K562 (cell line): Measurements from ENCODE around the gene HLA-DOB. TPM values are rescaled to one million over a fixed set of nuclear protein-coding genes. Genes with fewer than 3 reads are reported as not detected.

Experiments
- ARID2 ChIP-seq: fragments of 450-650 bp; IDR thresholded peaks from 2 replicates; pipeline ENCODE4 v1.6.1; 2017; ENCODE audit warnings: antibody characterized with exemption, mild to moderate bottlenecking
- CREM ChIP-seq: IDR thresholded peaks from 2 replicates; pipeline ENCODE4 v1.6.1; 2014; ENCODE audit warnings: antibody characterized with exemption, low read depth
- DDX20 ChIP-seq: fragments of 450-650 bp; IDR thresholded peaks from 2 replicates; pipeline ENCODE4 v1.6.1; 2016; ENCODE audit warnings: missing genetic modification characterization, low read depth, mild to moderate bottlenecking, missing compliant biosample characterization, moderate library complexity
- FOXA3 ChIP-seq, 2 experiments: fragments of 450-650 bp in 1 of 2; sonication (generic) in 1 of 2; formaldehyde crosslinking; IDR thresholded peaks in 1 of 2; conservative IDR thresholded peaks in 1 of 2; 2 replicates each; pipeline versions ENCODE4 v1.4.0 to v1.8.0; 2020 to 2022; ENCODE audit warnings: mild to moderate bottlenecking in 2 of 2, missing genetic modification reagents in 1 of 2
- FUS ChIP-seq: fragments of 200-400 bp; formaldehyde crosslinking; optimal IDR thresholded peaks from 2 replicates; pipeline ENCODE3; 2017; ENCODE audit warnings: low read depth, low read length
- HCFC1 ChIP-seq: IDR thresholded peaks from 2 replicates; pipeline ENCODE4 v1.6.1; 2012; ENCODE audit warnings: low read depth, low read length, improper control_type of control experiment
- MTA2 ChIP-seq: fragments of 450-650 bp; IDR thresholded peaks from 2 replicates; pipeline ENCODE4 v1.6.1; 2016; ENCODE audit warnings: low read depth
- NR0B1 ChIP-seq: fragments of 450-650 bp; IDR thresholded peaks from one replicate; pipeline ENCODE4 v1.6.1; 2018; ENCODE audit warnings: mild to moderate bottlenecking, moderate library complexity; ENCODE audit not compliant: partially characterized antibody
- NUFIP1 ChIP-seq: fragments of 450-650 bp; IDR thresholded peaks from 2 replicates; pipeline ENCODE4 v1.6.1; 2018; ENCODE audit not compliant: partially characterized antibody
- PKNOX1 ChIP-seq: fragments of 450-650 bp; IDR thresholded peaks from 2 replicates; pipeline ENCODE4 v1.6.1; 2016
- PRMT5 ChIP-seq: sonication (generic); formaldehyde crosslinking; IDR thresholded peaks from 2 replicates; pipeline ENCODE4 v1.5.0; 2020; ENCODE audit warnings: missing genetic modification reagents
- PTTG1 ChIP-seq: fragments of 450-650 bp; IDR thresholded peaks from 2 replicates; pipeline ENCODE4 v1.6.1; 2016; ENCODE audit warnings: low read depth, mild to moderate bottlenecking, missing genetic modification characterization, missing compliant biosample characterization
- PYGO2 ChIP-seq: fragments of 450-650 bp; IDR thresholded peaks from 2 replicates; pipeline ENCODE4 v1.6.1; 2016; ENCODE audit warnings: mild to moderate bottlenecking, missing genetic modification characterization, moderate library complexity, missing compliant biosample characterization
- SP2 ChIP-seq: IDR thresholded peaks from 2 replicates; pipeline ENCODE4 v1.6.1; 2011; ENCODE audit warnings: mild to moderate bottlenecking, low read depth, low read length, moderate library complexity; ENCODE audit not compliant: poor library complexity, severe bottlenecking; ENCODE audit errors: extremely low read depth
- TAF1 ChIP-seq: IDR thresholded peaks from 2 replicates; pipeline ENCODE4 v1.6.1; 2011; ENCODE audit warnings: mild to moderate bottlenecking, low read length, moderate library complexity; ENCODE audit not compliant: insufficient read depth, control insufficient read depth, severe bottlenecking; ENCODE audit errors: extremely low read depth
- TAF7 ChIP-seq: fragments of 450-650 bp; IDR thresholded peaks from 2 replicates; pipeline ENCODE4 v1.6.1; 2016; ENCODE audit warnings: missing genetic modification characterization, missing compliant biosample characterization
- TBL1XR1 ChIP-seq, 2 experiments: IDR thresholded peaks; 2 replicates each; pipeline ENCODE4 v1.6.1; 2012; ENCODE audit warnings: improper control_type of control experiment in 2 of 2, low read length in 2 of 2, mild to moderate bottlenecking in 1 of 2
- WHSC1 ChIP-seq: IDR thresholded peaks from one replicate; pipeline ENCODE4 v1.6.1; 2012; ENCODE audit warnings: low read length, control low read depth, inconsistent platforms
- ZEB2 ChIP-seq: fragments of 450-650 bp; IDR thresholded peaks from 2 replicates; pipeline ENCODE4 v1.6.1; 2016
- ZKSCAN8 ChIP-seq: fragments of 200-800 bp; sonication (Bioruptor generic); IDR thresholded peaks from 2 replicates; pipeline ENCODE4 v1.6.1; 2016; ENCODE audit warnings: missing genetic modification characterization, missing compliant biosample characterization
- ZNF354B ChIP-seq: fragments of 250-450 bp; sonication (Bioruptor Pico); IDR thresholded peaks from 2 replicates; pipeline ENCODE4 v1.4.0; 2020
- ZNF551 ChIP-seq: fragments of 250-450 bp; sonication (Bioruptor Pico); IDR thresholded peaks from 2 replicates; pipeline ENCODE4 v1.5.0; 2021; ENCODE audit warnings: mild to moderate bottlenecking, moderate library complexity
- ZNF592 ChIP-seq: fragments of 450-650 bp; IDR thresholded peaks from 2 replicates; pipeline ENCODE4 v1.6.1; 2017; ENCODE audit warnings: antibody characterized with exemption, mild to moderate bottlenecking
- ZNF785 ChIP-seq: fragments of 250-450 bp; sonication (Bioruptor Pico); IDR thresholded peaks from 2 replicates; pipeline ENCODE4 v1.4.0; 2020; ENCODE audit warnings: mild to moderate bottlenecking
- polyA plus RNA-seq, 8 experiments: library from polyadenylated mRNA; depleted of rRNA in 4 of 8; stranded (reverse) in 5 of 8; unstranded in 3 of 8; fragments of >200 nt; fragmentation: Nextera tagmentation in 2 of 8; fragmentation: Illumina TruSeq in 1 of 8; extraction: Ambion mirVana in 2 of 8; extraction: Trizol in 1 of 8; gene quantifications; 2 replicates each; pipeline versions ENCODE4 v1.2.1 to v1.2.3, GENCODE V29; 2011 to 2014; ENCODE audit warnings: inconsistent platforms in 1 of 8, missing spikeins in 1 of 8
- total RNA-seq, 7 experiments: library from RNA; depleted of rRNA in 6 of 7; stranded (reverse); fragments of >200 nt in 6 of 7; fragmentation: Illumina TruSeq in 2 of 7; extraction: Trizol in 2 of 7; gene quantifications; 2 replicates each; pipeline versions ENCODE4 v1.2.1 to v1.2.3, GENCODE V29; 2011 to 2021; ENCODE audit warnings: low replicate concordance in 1 of 7

Gene HLA-DOB
- total and polyA plus RNA-seq, 9 of the 15 experiments (the other 6 are each of a cell fraction or from before 2014, with no cell fraction given) = 1.2 to 4.0 (median 2.5) TPM

GRCh38 chr6:32857156-32857891, 40.5 kb upstream of the HLA-DOB start (continued):
- TF ChIP-seq ZNF592 (no peak), NR0B1 (no peak), MTA2 (peak; percentile 45; the same call in 1 of the 2 replicates), PYGO2 (tag) (no peak), NUFIP1 (no peak), DDX20 (no peak), PRMT5 (CRISPR knock-in tag) (no peak), WHSC1 (no peak), TAF1 (no peak), ZNF354B (CRISPR knock-in tag) (no peak), PKNOX1 (peak; percentile 30; the same call in 1 of the 2 replicates), TAF7 (tag) (no peak), ZNF551 (CRISPR knock-in tag) (no peak), FOXA3 (CRISPR knock-in tag; conservative IDR thresholded peaks at IDR 0.05 in 1 of 2, IDR thresholded peaks at IDR 0.05 in 1 of 2) (no peak), ZNF785 (CRISPR knock-in tag) (no peak), ZKSCAN8 (CRISPR knock-in tag) (no peak), FUS (no peak), CREM (no peak), HCFC1 (no peak), ARID2 (no peak), ZEB2 (no peak), TBL1XR1 (IDR thresholded peaks at IDR 0.05; ENCODE audit: low read length in 2 of 2) (peak in 1 of 2 experiments; percentile 72; a peak in 2 of 4 replicates), PTTG1 (tag) (no peak), SP2 (no peak)
